Left lobe of liver (tissue), 2 donors: ENCODE data around the gene PRSS33. TPM values are rescaled to one million over a fixed set of nuclear protein-coding genes. Genes with fewer than 3 reads are reported as not detected.

ENCODE experiments used
- ATAC-seq: fragments of 200-7000 bp; cut with Tn5 transposase; one replicate; pipeline ENCODE4 v1.9.1; 2020; ENCODE audit warnings: mild to moderate bottlenecking, moderate library complexity
- DNase-seq: peaks from one replicate; pipeline ENCODE4 v3.0.0-alpha.2; 2020; ENCODE audit warnings: low spot score
- total RNA-seq: library from RNA; stranded (reverse); gene quantifications from one replicate; pipeline ENCODE4 v1.2.1, GENCODE V29; 2021
- donor health status: DM: no; HTN: no; CAD: no; lungs with moderate emphysema.
- donor health status: DM: no; HTN: yes; CAD: no.

PRSS33 gene
- total RNA-seq, 1 donor from 2014 or later, result not detected

DNA sequence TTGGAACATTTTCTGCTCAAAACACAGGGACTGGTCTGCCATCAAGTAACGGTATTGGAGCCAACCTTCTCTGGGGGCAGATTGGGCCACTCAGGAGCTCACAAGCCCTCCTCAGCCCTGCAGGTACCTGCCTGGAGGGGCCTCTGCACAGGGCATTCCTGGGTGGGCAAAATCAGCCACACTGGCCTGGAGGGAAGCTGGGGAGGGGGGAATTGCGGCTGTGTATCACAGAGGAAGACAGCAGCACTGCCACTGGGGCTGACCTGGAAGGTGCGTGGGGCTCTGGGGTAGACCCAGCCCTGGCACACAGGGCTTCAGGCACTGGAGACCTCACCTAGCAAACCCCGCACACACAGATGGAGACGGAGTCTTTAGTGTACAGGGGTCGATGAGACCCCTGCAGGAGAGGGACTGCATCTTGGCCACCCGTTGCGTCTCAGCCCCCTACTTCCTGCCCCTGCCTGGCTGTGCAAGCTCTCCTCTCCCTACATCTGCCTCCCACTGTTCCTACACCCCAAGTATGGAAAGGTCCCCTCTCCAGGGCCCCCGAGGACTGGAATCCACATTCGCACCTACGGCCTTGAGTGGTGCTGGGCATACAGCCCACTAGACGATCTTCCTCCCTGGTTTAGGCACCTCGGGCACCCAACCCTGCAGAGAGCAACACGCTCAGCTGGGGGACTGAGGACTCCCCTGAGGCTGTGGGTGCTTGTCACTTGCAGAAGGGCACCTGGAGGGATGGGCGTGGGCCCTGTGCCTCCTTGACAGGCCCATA, 42.1 kb downstream of the PRSS33 start:
- DNase-seq, result no peak

DNA sequence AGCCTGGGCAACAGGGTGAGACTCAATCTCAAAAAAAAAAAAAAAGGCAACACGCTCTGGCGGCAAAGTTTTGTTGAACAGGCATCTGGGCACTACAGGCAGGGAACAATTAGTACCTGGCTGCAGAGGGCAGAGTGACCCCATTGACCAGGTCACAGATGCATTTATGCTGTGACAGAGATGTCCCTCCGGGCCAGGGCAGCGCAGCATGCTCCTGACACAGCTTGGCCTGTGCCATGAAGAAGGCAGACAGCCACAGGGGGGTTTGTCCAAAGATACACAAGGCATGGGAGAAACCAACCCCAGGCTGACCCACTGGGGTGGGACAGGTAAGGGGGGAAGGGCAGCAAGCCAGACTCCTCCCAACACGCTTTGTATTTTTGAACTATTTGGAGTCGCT, 42.6 kb downstream of the PRSS33 start:
- ATAC-seq (peak; percentile 42), DNase-seq (no peak)

More for the DNA sequence above, 42.1 kb downstream of the PRSS33 start:
- no peak for ATAC-seq

DNA sequence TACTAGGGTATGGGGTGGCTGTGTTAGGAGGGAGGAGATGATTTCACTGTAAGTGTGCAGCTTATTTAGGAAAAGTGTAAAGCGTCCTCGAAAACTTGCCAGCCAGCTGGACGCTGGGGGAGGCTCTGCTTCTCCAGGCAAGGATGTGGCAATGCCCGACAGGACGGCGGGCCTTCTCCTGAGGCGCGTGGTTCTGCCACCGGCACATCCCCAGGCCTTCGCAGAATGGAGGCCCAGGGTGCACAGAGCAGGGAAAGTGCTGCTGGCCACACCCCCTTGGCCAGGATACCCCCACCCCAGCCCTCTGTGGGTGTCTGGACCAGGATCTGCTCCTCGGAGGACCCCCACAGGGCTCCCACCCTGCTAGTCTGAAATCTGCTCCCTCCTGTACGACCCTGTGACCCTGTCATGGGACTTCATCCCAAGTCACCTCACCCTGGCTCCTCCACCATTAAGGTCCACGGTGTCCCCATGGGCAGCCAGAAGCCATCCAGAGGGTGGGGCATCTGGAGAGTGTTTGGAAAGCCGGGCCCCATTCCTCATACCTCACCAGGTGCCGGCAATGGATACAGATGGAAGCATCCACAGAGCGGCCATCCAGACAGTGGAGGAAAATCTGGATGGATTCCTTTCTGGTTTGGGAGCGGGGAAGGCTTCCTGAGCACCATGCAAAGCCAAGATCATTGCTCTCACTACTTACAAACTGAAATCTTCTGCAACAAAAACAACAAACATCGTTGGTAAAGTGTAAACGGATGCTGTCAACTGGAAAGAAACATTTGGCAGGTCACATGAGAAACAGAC, 44.2 kb downstream of the PRSS33 start:
- no peak for ATAC-seq

DNA sequence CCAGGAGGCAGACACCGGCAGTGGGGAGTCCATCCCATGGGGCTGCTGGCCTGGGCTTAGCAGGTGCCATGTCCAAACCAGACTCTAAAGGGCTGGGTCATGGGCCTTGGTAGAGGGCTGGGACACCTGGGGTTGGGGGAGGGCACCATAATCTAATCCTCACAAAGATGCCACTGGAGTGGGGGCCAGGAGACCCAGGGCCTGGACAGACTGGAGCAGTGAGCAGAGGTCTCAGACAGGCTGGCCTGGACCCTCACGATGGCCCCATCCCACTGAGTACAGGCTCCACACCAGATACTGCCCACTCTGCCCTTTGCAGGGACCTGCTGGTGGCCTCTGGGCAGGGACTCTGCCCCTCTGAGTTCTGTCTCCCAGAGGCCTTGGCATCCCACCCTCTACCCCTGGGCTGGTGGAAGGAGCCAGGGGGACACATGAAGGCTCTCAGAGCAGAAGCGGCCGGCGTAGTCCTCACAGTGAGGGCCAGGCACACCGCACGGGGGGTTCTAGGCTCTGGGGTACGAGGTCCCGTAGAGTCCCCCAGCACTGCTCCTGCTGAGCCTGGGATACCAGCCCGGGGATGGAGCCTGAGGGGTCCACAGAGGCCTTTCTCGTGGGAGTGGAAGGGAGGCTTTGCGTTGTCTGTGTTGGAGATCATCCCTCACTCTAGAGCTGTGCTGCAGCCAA, 44.9 kb downstream of the PRSS33 start:
- DNase-seq, result no peak
- no peak for ATAC-seq

More for the DNA sequence above, 44.2 kb downstream of the PRSS33 start:
- no peak for DNase-seq

DNA sequence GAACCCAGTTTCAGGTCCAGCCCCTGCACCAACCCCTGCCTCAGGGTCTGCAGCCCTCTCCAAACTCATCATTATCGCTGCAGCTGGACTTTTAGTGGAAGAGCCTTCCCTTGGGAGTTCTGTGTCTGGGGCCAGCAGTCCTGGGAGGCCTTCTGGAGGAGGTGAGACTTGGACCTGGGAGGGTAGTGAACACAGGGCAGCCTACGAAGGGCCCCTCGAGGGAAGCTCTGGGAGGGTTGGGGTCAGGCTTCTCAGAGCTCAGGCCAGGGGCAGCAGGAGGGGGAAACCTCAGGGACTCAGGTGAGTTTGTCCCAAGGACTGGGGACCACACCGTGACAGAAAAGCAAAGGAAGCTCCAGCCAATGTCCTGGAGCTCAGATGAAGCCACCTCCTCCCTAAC, 46.2 kb downstream of the PRSS33 start:
- ATAC-seq (no peak), DNase-seq (no peak)

DNA sequence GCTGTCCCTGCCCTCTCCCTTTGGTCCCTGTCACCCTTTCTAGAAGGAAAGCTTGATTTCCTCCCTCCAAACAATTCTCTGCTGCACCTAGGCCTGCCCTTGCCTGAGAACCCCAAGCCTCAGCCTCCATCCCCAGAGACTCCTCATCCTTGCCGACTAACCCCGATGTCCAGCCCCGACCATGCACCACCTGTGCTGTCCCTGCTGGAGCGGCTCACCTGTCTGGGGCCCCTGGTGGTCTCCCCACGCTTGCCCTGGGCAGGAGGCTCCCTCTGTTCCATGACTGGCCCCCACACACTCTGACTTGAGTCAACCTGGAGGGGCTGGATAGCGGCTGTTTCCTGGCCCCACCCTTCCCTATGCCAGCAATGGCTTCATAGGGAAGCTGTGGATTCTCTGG, 46.9 kb downstream of the PRSS33 start:
- no peak for DNase-seq
- no peak for ATAC-seq

DNA sequence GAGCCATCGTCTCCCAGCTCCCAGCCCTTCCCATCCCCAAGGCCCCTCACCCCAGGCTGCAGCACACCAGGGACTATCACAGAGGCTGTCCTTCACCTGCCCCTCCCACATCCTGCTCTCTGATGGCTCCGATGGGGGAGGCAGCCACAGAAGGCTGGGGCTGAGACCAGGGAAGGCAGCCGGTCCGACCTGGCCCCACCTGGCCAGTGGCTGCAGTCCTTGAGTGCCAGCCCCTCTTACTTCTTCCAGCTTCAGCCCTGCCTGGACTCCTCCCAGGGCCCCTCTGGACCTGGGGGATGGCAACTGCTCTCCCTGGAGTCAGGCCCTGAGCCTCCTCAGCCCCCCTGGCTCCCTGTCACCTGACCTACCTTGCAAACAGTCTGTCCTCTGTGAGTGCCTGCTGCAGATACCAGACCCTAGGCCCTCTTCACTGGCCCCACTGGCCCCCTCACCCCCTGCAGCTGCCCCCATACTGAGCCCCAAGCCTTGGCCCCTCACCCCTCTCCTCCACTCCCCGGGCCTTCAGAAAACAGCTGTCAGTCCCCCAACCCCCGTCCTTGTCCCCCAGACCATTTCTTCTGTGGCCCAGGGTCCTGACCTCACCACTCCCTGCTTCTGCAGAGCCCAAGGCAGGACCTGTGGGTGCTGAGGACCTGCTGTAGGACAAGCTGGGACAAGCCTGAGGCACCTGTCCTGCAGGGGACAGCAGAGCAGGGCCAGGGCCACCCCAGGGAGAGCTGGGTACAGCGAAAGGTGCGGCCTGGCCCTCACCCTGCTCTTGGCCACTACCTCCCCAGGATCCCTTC, 47.5 kb downstream of the PRSS33 start:
- ATAC-seq, result no peak

DNA sequence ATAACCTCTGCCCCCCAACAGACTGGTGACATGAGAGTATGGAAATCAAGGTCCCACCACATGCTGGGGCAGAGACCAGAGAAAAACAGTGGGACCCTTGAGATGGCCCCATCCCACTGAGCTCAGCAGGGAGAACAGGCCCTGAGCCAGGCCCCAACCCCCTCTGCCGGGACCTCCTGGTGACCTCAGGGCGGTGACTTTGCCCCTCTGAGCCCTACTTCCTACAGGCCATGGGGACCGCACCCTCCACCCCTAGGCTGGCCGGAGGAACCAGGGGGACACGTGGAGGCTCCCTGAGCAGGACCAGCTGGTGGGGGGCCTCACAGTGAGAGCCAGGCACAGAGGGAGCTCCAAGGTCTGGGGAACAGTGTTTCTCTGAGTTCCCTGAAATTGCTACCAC, 48.7 kb downstream of the PRSS33 start:
- ATAC-seq (no peak), DNase-seq (no peak)

More for the DNA sequence above, 47.5 kb downstream of the PRSS33 start:
- DNase-seq, result no peak

DNA sequence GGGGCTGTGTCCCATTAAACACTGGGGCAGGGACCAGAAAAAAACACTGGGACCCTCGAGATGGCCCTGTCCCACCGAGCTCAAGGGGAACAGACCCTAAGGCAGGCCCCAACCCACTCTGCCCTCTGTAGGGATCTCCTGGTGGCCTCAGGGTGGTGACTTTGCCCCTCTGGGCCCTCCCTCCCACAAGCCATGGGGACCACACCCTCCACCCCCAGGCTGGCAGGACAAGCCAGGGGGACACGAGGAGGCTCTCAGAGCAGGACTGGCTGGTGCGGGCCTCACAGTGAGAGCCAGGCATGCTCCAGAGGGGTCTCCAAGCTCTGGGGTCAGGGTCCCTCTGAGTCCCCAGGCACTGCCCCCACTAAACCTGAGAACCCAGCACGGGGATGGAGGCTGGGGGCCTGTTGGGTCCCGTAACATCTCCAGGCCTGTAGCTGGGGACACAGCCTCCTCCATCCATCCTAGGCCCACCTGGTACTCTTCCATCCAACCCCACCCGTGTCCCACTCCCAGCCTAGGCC, 49.4 kb downstream of the PRSS33 start:
- ATAC-seq (no peak), DNase-seq (no peak)

DNA sequence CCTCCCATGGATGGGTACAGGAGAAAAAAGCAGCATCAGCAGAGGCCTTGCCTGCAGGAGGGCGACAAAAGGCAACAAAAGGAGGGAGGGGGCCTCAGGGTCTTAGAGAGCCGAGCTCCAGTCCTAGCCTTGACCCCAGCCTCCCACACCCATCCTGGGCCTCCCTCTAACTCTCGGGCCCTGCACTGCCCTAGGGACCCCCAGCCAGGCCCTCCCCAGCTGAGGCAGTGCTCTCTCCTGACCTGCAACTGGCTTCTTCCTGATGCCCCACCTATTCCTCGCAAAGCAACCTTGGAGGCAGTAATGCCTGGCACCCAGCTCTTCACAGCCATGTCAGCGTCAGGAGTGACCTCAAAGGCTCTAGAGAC, 50.1 kb downstream of the PRSS33 start:
- ATAC-seq (no peak), DNase-seq (no peak)

DNA sequence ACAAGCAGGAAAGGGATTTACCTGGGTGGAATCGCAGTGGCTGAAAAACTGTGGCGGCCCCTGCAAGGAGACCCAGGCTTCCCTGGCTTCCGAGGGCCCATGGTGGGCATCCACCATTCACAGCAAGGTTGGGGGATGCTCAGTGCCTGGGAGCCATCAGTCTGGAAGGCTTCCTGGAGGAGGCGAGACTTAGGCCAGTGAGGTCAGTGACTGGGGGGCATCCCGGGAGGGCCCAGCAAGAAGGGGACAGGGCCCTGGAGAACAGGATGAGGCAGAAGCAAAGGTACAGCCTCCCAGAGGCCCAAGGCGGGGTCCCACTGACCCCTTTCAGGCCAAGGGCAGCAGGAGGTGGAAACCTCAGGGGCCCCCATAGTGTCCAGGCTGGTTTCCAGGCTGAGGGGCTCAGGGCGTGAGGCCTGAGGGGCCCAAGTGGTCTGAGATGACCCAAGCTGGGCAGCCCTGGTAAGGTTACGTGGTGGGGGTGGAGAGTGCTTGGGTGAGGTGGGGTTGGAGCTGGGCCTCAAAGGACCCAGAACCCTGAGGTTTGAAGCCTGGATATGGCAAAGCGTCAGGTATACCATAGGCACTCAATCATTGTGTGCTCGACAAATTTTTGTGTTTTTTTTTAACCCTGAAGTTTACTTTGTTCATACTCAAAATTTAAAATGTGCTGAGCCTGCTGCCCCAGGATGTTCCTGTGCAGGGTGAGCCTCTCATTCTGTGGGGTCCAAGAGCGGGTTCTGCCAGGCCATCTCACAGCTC, 50.7 kb downstream of the PRSS33 start:
- ATAC-seq (no peak), DNase-seq (no peak)

DNA sequence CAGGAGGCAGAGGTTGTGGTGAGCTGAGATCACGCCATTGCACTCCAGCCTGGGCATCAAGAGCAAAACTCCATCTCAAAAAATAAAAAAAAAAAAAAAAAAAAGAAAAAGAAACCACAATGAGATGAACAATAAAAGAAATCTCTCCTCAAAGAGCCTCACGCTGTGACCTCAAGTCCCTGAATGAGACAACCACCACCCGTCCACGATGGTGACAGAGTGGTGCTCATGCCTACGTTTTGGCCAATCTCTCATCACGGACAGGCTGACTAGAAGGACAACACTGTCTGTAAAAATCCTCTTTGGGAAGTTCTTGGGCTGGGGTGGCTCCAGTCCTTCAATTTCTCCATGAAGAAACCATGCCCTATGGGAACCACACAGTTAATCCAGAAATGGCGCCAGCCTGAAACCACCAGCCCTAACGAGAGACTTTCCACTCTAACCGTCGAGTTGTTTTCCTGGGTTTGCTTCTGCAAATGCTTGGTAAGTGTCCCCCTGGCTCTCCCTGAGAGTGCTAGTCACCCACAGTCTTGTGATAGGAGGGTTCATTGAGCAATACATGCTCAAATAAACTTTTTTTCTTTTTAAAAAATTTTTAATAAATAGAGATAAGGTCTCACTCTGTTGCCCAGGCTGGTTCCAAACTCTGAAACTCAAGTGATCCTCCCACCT, 52.4 kb downstream of the PRSS33 start:
- ATAC-seq (no peak), DNase-seq (no peak)

Other genes with a start within 250 kb of the PRSS33 start
- gene PDPK1, start 249.5 kb downstream of the PRSS33 start, total RNA-seq, result 27.4 TPM
- 7.8 TPM for gene KCTD5, start 105.0 kb downstream of the PRSS33 start, total RNA-seq
- gene PRSS27, start 67.3 kb downstream of the PRSS33 start, total RNA-seq, result 0.45 TPM
- gene SRRM2, start 34.9 kb downstream of the PRSS33 start, total RNA-seq, result 378 TPM
- 117 TPM for gene ELOB, start 10.3 kb downstream of the PRSS33 start, total RNA-seq
- gene PRSS41, start 10.9 kb upstream of the PRSS33 start, total RNA-seq, result not detected
- gene PRSS21, start 29.7 kb upstream of the PRSS33 start, total RNA-seq, result not detected
- gene ZG16B, start 42.7 kb upstream of the PRSS33 start, total RNA-seq, result not detected
- gene PRSS22, start 70.6 kb upstream of the PRSS33 start, total RNA-seq, result 0.70 TPM
- 5.9 TPM for gene FLYWCH2, start 95.7 kb upstream of the PRSS33 start, total RNA-seq
- gene FLYWCH1, start 124.4 kb upstream of the PRSS33 start, total RNA-seq, result 18.8 TPM
- not detected for gene KREMEN2, start 176.7 kb upstream of the PRSS33 start, total RNA-seq
- gene PAQR4, start 181.8 kb upstream of the PRSS33 start, total RNA-seq, result 1.5 TPM
- 0.98 TPM for gene PKMYT1, start 192.9 kb upstream of the PRSS33 start, total RNA-seq
- 1.5 TPM for gene CLDN9, start 225.4 kb upstream of the PRSS33 start, total RNA-seq
- gene CLDN6, start 230.6 kb upstream of the PRSS33 start, total RNA-seq, result 0.96 TPM
- gene TNFRSF12A, start 232.8 kb upstream of the PRSS33 start, total RNA-seq, result 4.3 TPM
- gene HCFC1R1, start 236.4 kb upstream of the PRSS33 start, total RNA-seq, result 11.2 TPM
- gene THOC6, start 236.5 kb upstream of the PRSS33 start, total RNA-seq, result 9.6 TPM
- 0.58 TPM for gene BICDL2, start 249.4 kb upstream of the PRSS33 start, total RNA-seq